HG03060 (cell line): ENCODE results near the gene PROZ.

Experiments
- ATAC-seq: cut with Tn5 transposase; IDR thresholded peaks from one replicate; pipeline ENCODE4 v1.9.1; 2021; ENCODE audit warnings: low read depth, moderate number of reproducible peaks; ENCODE audit not compliant: unreplicated experiment

PROZ gene

GRCh38 chr13:113171250-113172125 lies 13.0 kb downstream of the PROZ start:
- no peak for ATAC-seq

GRCh38 chr13:113172419-113172926 lies 14.0 kb downstream of the PROZ start:
- no peak for ATAC-seq

GRCh38 chr13:113176280-113176679 lies 17.8 kb downstream of the PROZ start:
- no peak for ATAC-seq

GRCh38 chr13:113176822-113177221 lies 18.4 kb downstream of the PROZ start:
- no peak for ATAC-seq

GRCh38 chr13:113178070-113178895 lies 19.8 kb downstream of the PROZ start:
- ATAC-seq: no peak

GRCh38 chr13:113178896-113179167 lies 20.4 kb downstream of the PROZ start:
- no peak for ATAC-seq

- ATAC-seq: no peak
These were observed 21.2 kb downstream of the PROZ start for GRCh38 chr13:113179374-113180230.

GRCh38 chr13:113182046-113182445 lies 23.6 kb downstream of the PROZ start:
- no peak for ATAC-seq

- no peak for ATAC-seq
These were observed 25.1 kb downstream of the PROZ start for GRCh38 chr13:113183450-113184129.

- ATAC-seq: no peak
These were observed 26.4 kb downstream of the PROZ start for GRCh38 chr13:113184568-113185440.

GRCh38 chr13:113186061-113186900 lies 27.8 kb downstream of the PROZ start:
- ATAC-seq: peak; percentile 80

- ATAC-seq: no peak
These were observed 28.8 kb downstream of the PROZ start for GRCh38 chr13:113187263-113187669.

GRCh38 chr13:113187883-113188665 lies 29.6 kb downstream of the PROZ start:
- ATAC-seq: no peak

- no peak for ATAC-seq
These were observed 31.7 kb downstream of the PROZ start for GRCh38 chr13:113190181-113190580.

- no peak for ATAC-seq
These were observed 33.8 kb downstream of the PROZ start for GRCh38 chr13:113192279-113192678.

- no peak for ATAC-seq
These were observed 34.5 kb downstream of the PROZ start for GRCh38 chr13:113192902-113193301.

GRCh38 chr13:113195360-113195759 lies 36.9 kb downstream of the PROZ start:
- ATAC-seq: no peak
